Ovary (tissue), 10 donors: ENCODE results near the gene BACE2. TPM values are rescaled to one million over a fixed set of nuclear protein-coding genes. Genes with fewer than 3 reads are reported as not detected.

Experiments used
- DNase-seq, 5 donors: peaks; one replicate each; pipeline ENCODE4 v3.0.0-alpha.2; 2019 to 2020
- H3K27ac ChIP-seq, 2 donors: fragments of 200-600 bp; one replicate each; pipeline versions ENCODE4 v1.5.1 to v1.8.0; 2019 to 2022
- H3K27me3 ChIP-seq: fragments of 200-600 bp; one replicate; pipeline ENCODE4 v1.8.0; 2022
- H3K36me3 ChIP-seq: fragments of 200-600 bp; sonication (generic); one replicate; pipeline ENCODE4 v1.5.1; 2019
- H3K4me1 ChIP-seq: one replicate; pipeline ENCODE4 v1.8.1; 2013; ENCODE audit warnings: mild to moderate bottlenecking, moderate library complexity; ENCODE audit not compliant: insufficient read depth
- H3K4me3 ChIP-seq: fragments of 200-600 bp; sonication (generic); one replicate; pipeline ENCODE4 v1.5.1; 2017
- H3K9me3 ChIP-seq, 2 donors: fragments of 200-600 bp in 1 of 2; sonication (generic) in 1 of 2; one replicate each; pipeline versions ENCODE4 v1.5.1 to v1.8.1; 2013 to 2019; ENCODE audit warnings: mild to moderate bottlenecking in 1 of 2, moderate library complexity in 1 of 2
- EP300 ChIP-seq: sonication (generic); formaldehyde crosslinking; IDR thresholded peaks from one replicate; pipeline ENCODE4 v1.6.1; 2017; ENCODE audit warnings: antibody characterized with exemption
- POLR2A ChIP-seq: fragments of 450-650 bp; IDR thresholded peaks from one replicate; pipeline ENCODE4 v1.6.1; 2017; ENCODE audit warnings: antibody characterized with exemption, mild to moderate bottlenecking, moderate library complexity
- WGBS, 3 donors: extraction: QIAGEN DNeasy Blood & Tissue Kit in 1 of 3; methylation state at CpG; one replicate each; pipeline versions ENCODE4 v1.1.5 to v1.1.7; 2013 to 2017; 5-methylcytosine and 5-hydroxymethylcytosine counted together
- intact Hi-C, 4 donors: fragments of 100-400 bp; cut with DNase I; formaldehyde crosslinking; loops; one replicate each; pipeline versions ENCODE4 v1.11.0 to v1.15.1; 2022 to 2023
- long read RNA-seq, 3 donors: library from polyadenylated mRNA in 2 of 3; unstranded in 2 of 3; transcript quantifications; one replicate each; pipeline ENCODE4 v2.0.0 and lab custom pipeline, GENCODE V29; 2021 to 2026
- polyA plus RNA-seq, 2 donors: library from polyadenylated mRNA; stranded (reverse); fragments of 200-250 nt in 1 of 2; fragments of 350-450 nt in 1 of 2; fragmentation: Illumina TruSeq in 1 of 2; extraction: RNeasy Lipid Tissue Mini Kit (QIAGEN cat#74804) in 1 of 2; gene quantifications; one replicate each; pipeline ENCODE4 v1.2.3, GENCODE V29; 2013 to 2014
- total RNA-seq, 7 donors: library from RNA; depleted of rRNA in 2 of 7; stranded (reverse); fragments of >200 nt in 2 of 7; fragmentation: NEBNext Ultra II Directional in 3 of 7; extraction: Animal tissue kit (Norgen Biotek cat#: 25700) in 3 of 7; gene quantifications; one replicate each; pipeline versions ENCODE4 v1.1.0 to v1.2.4, GENCODE V29; 2016 to 2023
- TF ChIP-seq, protein P1 (sequence below), 3 donors: fragments of 450-650 bp in 2 of 3; fragments of 200-600 bp in 1 of 3; IDR thresholded peaks; one replicate each; pipeline versions ENCODE4 v1.5.1 to v1.8.0; 2016 to 2022; ENCODE audit warnings: antibody characterized with exemption in 3 of 3, mild to moderate bottlenecking in 1 of 3
- donor health status: DM: no; HTN: no; CAD: no; lungs with moderate emphysema.
- donor health status: DM: no; HTN: no; CAD: no.
- donor health status: Bipolar disorder and iron deficiency.
- donor health status: DM: yes; HTN: yes; CAD: no.
- donor health status: DM: no; HTN: no; CAD: no.
- donor health status: DM: yes; HTN: yes; CAD: no.

The BACE2 gene
- 10 to 100 TPM; 11.4 to 48.6 (median 24.4) TPM for total RNA-seq
- polyA plus RNA-seq = 10 to 100 TPM; 16.4 to 75.6 TPM
- long read RNA-seq, donor 1, partial matches to known transcripts = 11 of 13 reads
- long read RNA-seq, donor 1, other reads (novel, unspliced or antisense) = 1 of 13 reads
- long read RNA-seq, donor 2, partial matches to known transcripts = 0 of 3 reads
- long read RNA-seq, donor 2, other reads (novel, unspliced or antisense) = 0 of 3 reads
- long read RNA-seq, donor 3, transcript BACE2-202 (9 exons, 2,993 nt) = major isoform, 34 of 55 reads
- long read RNA-seq, donor 3, partial matches to known transcripts = 2 of 55 reads
- long read RNA-seq, donor 3, other reads (novel, unspliced or antisense) = 18 of 55 reads

DNA sequence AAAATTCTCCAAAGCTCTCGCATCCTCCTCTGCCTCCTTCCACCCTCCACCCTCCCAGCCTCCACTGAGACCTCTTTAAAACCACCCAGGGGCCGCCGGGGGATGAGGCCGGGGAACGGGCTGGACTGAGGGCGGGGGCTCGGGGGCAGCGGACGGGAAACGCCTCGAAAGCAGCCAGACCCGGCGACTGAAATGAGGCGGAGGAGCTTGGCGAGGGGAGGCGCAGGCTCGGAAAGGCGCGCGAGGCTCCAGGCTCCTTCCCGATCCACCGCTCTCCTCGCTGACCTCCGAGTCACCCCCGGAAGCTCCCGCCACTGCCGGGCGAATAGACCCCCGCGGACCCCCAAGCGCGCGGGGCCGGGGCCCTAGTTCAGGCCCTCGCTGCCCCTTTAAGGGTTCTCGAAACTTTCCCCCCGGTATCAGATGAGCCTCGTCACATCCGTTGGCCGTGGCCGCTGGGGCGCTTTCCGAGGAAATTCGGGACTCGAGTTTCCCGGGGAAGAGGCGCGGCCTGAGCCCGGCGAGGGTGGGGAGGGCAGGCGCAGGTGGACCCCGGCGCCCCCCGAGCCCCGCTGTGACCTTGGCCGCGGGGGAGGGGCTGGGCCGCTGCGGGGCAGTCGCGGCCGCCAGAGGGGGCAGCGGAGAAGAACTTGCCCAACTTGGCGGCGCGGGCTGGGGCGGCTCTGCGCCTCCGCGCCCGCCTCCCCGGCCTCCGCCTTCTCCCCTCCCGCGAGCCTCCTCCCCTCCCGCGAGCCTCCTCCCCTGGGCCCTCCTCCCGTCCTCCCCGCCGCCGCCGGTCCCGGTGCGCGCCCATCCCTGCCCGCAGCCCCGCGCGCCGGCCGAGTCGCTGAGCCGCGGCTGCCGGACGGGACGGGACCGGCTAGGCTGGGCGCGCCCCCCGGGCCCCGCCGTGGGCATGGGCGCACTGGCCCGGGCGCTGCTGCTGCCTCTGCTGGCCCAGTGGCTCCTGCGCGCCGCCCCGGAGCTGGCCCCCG, at the start of gene BACE2:
Gene BACE2, plus strand, starts transcription at position 813 of the 995 bp plus-strand sequence. Its CDS starts 104 bp downstream, at position 917.
- WGBS, 3 donors = 0 to 1% (median 0%) methylated on average over 42 to 110 of the region's 111 CpGs
- H3K4me3 ChIP-seq = peak within 1 kb of the TSS; percentile 70
- H3K4me1 ChIP-seq = no peaks in the 10 kb centered on the region
- no peaks in the 10 kb centered on the region for H3K27me3 ChIP-seq
- intact Hi-C loops = no loop called here
- TF ChIP-seq POLR2A (peak; percentile 19), EP300 (no peak)
- TF ChIP-seq, protein P1, sequence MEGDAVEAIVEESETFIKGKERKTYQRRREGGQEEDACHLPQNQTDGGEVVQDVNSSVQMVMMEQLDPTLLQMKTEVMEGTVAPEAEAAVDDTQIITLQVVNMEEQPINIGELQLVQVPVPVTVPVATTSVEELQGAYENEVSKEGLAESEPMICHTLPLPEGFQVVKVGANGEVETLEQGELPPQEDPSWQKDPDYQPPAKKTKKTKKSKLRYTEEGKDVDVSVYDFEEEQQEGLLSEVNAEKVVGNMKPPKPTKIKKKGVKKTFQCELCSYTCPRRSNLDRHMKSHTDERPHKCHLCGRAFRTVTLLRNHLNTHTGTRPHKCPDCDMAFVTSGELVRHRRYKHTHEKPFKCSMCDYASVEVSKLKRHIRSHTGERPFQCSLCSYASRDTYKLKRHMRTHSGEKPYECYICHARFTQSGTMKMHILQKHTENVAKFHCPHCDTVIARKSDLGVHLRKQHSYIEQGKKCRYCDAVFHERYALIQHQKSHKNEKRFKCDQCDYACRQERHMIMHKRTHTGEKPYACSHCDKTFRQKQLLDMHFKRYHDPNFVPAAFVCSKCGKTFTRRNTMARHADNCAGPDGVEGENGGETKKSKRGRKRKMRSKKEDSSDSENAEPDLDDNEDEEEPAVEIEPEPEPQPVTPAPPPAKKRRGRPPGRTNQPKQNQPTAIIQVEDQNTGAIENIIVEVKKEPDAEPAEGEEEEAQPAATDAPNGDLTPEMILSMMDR (IDR thresholded peaks at IDR 0.05) = peak; percentile 30 to 72 (median 67)
- no peaks in the 10 kb centered on the region for H3K9me3 ChIP-seq
- peak; percentile 62 to 80 (median 77) for DNase-seq
- H3K36me3 ChIP-seq = no peaks in the 10 kb centered on the region
- H3K27ac ChIP-seq = peak within 1 kb of the TSS; percentile 76 to 85

DNA sequence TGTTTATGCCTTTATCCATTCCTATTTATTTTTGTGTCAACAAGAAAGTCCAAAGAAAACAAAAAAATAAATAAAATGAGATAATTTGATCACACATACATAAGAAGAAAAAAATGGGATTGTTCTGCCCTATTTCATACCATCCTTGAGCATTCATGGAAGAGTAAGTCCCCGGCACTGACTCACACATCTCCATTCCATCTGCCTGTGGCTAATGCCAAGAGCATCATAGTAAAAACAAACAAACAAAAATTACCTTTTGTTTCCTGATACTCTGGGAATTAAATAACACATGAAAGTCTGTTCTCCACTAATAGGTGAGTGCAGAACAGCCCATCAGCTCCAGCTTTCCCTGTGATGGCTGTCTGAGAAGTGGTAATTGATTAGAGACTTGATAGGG, 48.1 kb upstream of the BACE2 start:
- no peak for DNase-seq
- no peak overlapping the region for H3K4me3 ChIP-seq
- H3K36me3 ChIP-seq = no peaks in the 10 kb centered on the region
- no peaks in the 10 kb centered on the region for H3K9me3 ChIP-seq
- no peak overlapping the region for H3K27ac ChIP-seq
- TF ChIP-seq, protein P1 (IDR thresholded peaks at IDR 0.05) = no peak
- TF ChIP-seq EP300 (no peak), POLR2A (no peak)
- WGBS, 3 donors = 73 to 84% (median 77%) methylated on average over 1 of the region's 1 CpG
- no peaks in the 10 kb centered on the region for H3K27me3 ChIP-seq
- H3K4me1 ChIP-seq = no peaks in the 10 kb centered on the region
- intact Hi-C loops = no loop called here

DNA sequence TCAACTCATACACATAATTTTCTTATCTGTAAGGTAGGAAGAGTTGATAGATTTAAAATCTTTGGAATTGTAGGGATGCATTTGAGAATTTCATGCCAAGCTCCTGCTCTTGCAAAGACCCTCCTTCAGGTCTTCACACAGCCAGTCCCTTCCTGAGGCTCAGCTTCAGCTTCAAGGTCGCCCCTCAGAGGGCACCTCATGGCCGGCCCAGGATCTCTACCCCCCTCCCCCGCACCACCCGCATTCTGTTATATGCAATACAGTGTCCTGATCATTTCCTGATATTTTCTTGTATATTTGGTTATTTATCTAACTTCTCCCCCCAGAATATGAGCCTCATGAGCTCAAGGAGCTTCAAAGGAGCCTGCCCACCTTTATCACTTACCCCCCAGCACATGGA, 47.0 kb upstream of the BACE2 start:
- Histone ChIP-seq H3K4me3 (no peak overlapping the region), H3K36me3 (no peaks in the 10 kb centered on the region), H3K4me1 (no peaks in the 10 kb centered on the region), H3K9me3 (no peaks in the 10 kb centered on the region), H3K27me3 (no peaks in the 10 kb centered on the region), H3K27ac (no peak overlapping the region)
- 51 to 70% (median 61%) methylated on average over 4 of the region's 4 CpGs for WGBS, 3 donors
- TF ChIP-seq, protein P1 (IDR thresholded peaks at IDR 0.05) = no peak
- TF ChIP-seq POLR2A (no peak), EP300 (no peak)
- DNase-seq = no peak
- intact Hi-C loops = no loop called here

DNA sequence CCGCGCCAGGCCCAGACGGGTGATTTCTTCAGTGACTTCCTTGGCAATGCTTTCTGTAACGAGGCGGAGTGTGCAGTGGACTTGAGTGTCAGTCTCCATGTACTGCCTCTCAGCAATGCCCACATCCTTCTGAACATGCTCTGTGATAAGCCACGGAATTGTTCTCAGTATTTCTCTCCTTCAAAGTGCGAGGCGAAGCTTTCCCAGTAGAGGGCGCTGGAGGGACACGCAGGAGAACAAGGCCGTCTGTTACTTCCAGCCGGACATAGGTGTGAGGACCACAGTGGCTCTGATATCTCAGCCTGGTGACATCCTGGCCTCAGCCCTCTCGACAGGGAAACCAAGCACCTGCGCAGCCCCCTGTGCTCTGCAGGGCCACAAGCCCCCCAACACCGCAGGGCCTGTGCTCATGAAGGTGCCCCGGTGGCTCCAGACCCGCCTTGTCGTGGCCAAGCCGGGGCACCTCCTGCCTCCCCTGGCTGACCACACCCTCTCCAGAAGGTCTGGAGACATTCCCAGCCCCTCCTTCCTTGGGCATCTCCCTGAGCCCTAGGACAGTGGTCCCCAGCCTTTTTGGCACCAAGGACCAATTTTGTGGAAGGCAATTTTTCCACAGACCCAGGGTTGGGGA, 46.1 kb upstream of the BACE2 start:
- no peaks in the 10 kb centered on the region for H3K4me1 ChIP-seq
- no peak overlapping the region for H3K4me3 ChIP-seq
- TF ChIP-seq, protein P1 (IDR thresholded peaks at IDR 0.05) = peak in 2 of 3 donors; percentile 26 to 30
- no peak for TF ChIP-seq EP300
- no peak overlapping the region for H3K27ac ChIP-seq
- H3K9me3 ChIP-seq = no peaks in the 10 kb centered on the region
- H3K27me3 ChIP-seq = no peaks in the 10 kb centered on the region
- H3K36me3 ChIP-seq = no peaks in the 10 kb centered on the region
- peak; percentile 21 to 77 (median 64) for DNase-seq
- intact Hi-C loops = no loop called here
- 33 to 39% (median 36%) methylated on average over 19 of the region's 19 CpGs for WGBS, 3 donors
